Loucy (cell line): ENCODE results near the gene ETS1.

Experiments used
- H2AFZ ChIP-seq: fragments of 200-600 bp; sonication (generic); 2 replicates; pipeline ENCODE4 v1.6.0; 2016; ENCODE audit warnings: antibody characterized with exemption, mild to moderate bottlenecking, low read length, moderate library complexity
- H3F3A ChIP-seq: fragments of 200-600 bp; 2 replicates; pipeline ENCODE4 v1.6.0; 2016; ENCODE audit warnings: antibody characterized with exemption, low read depth, mild to moderate bottlenecking
- H3K27me3 ChIP-seq: fragments of 200-600 bp; sonication (generic); 2 replicates; pipeline ENCODE4 v1.6.1; 2014; ENCODE audit warnings: low read length, mild to moderate bottlenecking; ENCODE audit not compliant: insufficient read depth, poor library complexity, severe bottlenecking
- H3K36me3 ChIP-seq: fragments of 200-600 bp; sonication (generic); 2 replicates; pipeline ENCODE4 v1.6.1; 2016; ENCODE audit warnings: low read length; ENCODE audit not compliant: insufficient read depth
- H3K4me1 ChIP-seq: fragments of 200-600 bp; sonication (generic); 2 replicates; pipeline ENCODE4 v1.5.1; 2014; ENCODE audit warnings: low read length, mild to moderate bottlenecking; ENCODE audit not compliant: insufficient read depth, poor library complexity, severe bottlenecking
- H3K4me2 ChIP-seq: fragments of 200-600 bp; sonication (generic); 2 replicates; pipeline ENCODE4 v1.6.0; 2014; ENCODE audit warnings: antibody characterized with exemption, low read length, low read depth, mild to moderate bottlenecking; ENCODE audit not compliant: poor library complexity, severe bottlenecking
- H3K4me3 ChIP-seq: fragments of 200-600 bp; sonication (generic); 2 replicates; pipeline ENCODE4 v1.5.1; 2014; ENCODE audit warnings: low read length, mild to moderate bottlenecking, mixed read lengths; ENCODE audit not compliant: poor library complexity, severe bottlenecking
- H3K79me2 ChIP-seq: fragments of 200-600 bp; sonication (generic); 2 replicates; pipeline ENCODE4 v1.6.1; 2014; ENCODE audit warnings: low read length; ENCODE audit not compliant: insufficient read depth
- H3K9ac ChIP-seq: fragments of 200-600 bp; sonication (generic); 2 replicates; pipeline ENCODE4 v1.6.0; 2014; ENCODE audit warnings: mild to moderate bottlenecking, low read depth, low read length, moderate library complexity; ENCODE audit not compliant: poor library complexity, severe bottlenecking
- H3K9me2 ChIP-seq: fragments of 200-600 bp; sonication (generic); replicated peaks from 2 replicates; pipeline ENCODE4 v1.6.1; 2016; ENCODE audit warnings: low read depth, low read length, mixed read lengths
- H3K9me3 ChIP-seq: fragments of 200-600 bp; sonication (generic); 2 replicates; pipeline ENCODE4 v1.6.1; 2014; ENCODE audit warnings: mild to moderate bottlenecking, antibody characterized with exemption, low read length, low read depth; ENCODE audit not compliant: insufficient read depth
- H4K20me1 ChIP-seq: fragments of 200-600 bp; sonication (generic); 2 replicates; pipeline ENCODE4 v1.6.0; 2014; ENCODE audit warnings: antibody characterized with exemption, low read length, mild to moderate bottlenecking; ENCODE audit not compliant: insufficient read depth, poor library complexity, severe bottlenecking
- EZH2phosphoT487 ChIP-seq: fragments of 200-600 bp; IDR thresholded peaks from 2 replicates; pipeline ENCODE4 v1.6.1; 2018; ENCODE audit warnings: antibody characterized with exemption, mild to moderate bottlenecking, moderate library complexity, borderline replicate concordance
- TF ChIP-seq, protein P1 (sequence below): fragments of 200-600 bp; sonication (generic); conservative IDR thresholded peaks from 2 replicates; pipeline ENCODE4 v1.5.1; 2014; ENCODE audit warnings: mild to moderate bottlenecking, antibody characterized with exemption, low read length

The ETS1 gene

DNA sequence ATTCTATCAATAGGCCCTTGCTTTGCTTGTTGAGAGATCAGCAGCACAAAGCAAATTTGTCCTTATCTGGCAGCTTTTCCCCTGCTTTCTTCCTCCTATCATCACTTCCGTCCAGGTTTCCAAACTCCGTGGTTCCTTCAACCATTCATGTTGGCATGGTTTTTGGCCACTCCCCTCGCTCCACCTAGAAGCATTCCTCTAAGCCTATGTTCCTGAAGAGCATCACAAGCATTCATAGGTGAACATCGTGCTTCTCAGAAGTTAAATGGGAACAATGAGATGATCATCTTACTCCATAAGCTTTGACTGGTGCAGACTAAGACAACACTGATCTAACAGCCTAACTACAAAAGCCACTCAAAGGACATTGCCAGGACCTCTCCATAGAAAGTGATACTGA is 86.3 kb downstream of the ETS1 start:
- Histone ChIP-seq H3K4me2 (peak overlapping the region; percentile 96), H4K20me1 (peaks cover 100% of the 10 kb centered on the region), H3F3A (no peaks in the 10 kb centered on the region; the same call in 1 of the 2 replicates), H3K9me3 (no peaks in the 10 kb centered on the region), H3K36me3 (peaks cover 43% of the 10 kb centered on the region; the same call in 1 of the 2 replicates), H3K4me1 (peaks cover 93% of the 10 kb centered on the region), H2AFZ (no peak overlapping the region), H3K4me3 (no peak overlapping the region), H3K9me2 (no peaks in the 10 kb centered on the region), H3K9ac (no peak overlapping the region), H3K27me3 (no peaks in the 10 kb centered on the region), H3K79me2 (peaks cover 100% of the 10 kb centered on the region)
- no peak for TF ChIP-seq EZH2phosphoT487
- TF ChIP-seq, protein P1, sequence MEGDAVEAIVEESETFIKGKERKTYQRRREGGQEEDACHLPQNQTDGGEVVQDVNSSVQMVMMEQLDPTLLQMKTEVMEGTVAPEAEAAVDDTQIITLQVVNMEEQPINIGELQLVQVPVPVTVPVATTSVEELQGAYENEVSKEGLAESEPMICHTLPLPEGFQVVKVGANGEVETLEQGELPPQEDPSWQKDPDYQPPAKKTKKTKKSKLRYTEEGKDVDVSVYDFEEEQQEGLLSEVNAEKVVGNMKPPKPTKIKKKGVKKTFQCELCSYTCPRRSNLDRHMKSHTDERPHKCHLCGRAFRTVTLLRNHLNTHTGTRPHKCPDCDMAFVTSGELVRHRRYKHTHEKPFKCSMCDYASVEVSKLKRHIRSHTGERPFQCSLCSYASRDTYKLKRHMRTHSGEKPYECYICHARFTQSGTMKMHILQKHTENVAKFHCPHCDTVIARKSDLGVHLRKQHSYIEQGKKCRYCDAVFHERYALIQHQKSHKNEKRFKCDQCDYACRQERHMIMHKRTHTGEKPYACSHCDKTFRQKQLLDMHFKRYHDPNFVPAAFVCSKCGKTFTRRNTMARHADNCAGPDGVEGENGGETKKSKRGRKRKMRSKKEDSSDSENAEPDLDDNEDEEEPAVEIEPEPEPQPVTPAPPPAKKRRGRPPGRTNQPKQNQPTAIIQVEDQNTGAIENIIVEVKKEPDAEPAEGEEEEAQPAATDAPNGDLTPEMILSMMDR, result no peak

DNA sequence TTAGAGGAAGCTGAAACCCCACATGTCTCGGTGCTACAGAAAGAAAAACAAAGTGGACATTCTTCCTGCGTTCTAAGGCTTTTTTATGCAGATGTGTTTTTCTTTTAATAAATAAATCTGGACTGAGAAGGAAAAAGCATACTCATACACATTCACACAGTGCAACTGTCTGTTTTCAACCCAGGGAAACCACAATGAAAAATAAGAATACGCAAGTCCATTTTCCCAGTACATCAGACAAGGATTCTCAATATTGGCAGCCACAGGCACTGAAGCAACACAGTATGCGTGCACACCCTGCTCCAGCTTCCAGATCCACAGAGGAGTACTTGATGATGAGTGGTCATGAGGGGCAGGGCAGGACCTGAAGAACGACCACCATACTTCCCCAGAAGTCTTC is 86.9 kb downstream of the ETS1 start:
- H3K79me2 ChIP-seq, result peaks cover 100% of the 10 kb centered on the region
- no peaks in the 10 kb centered on the region for H3K9me2 ChIP-seq
- H3K27me3 ChIP-seq, result no peaks in the 10 kb centered on the region
- peaks cover 100% of the 10 kb centered on the region for H4K20me1 ChIP-seq
- TF ChIP-seq, protein P1, result no peak
- TF ChIP-seq EZH2phosphoT487, result no peak
- peak overlapping the region; percentile 96 for H3K4me2 ChIP-seq
- no peak overlapping the region for H3K4me3 ChIP-seq
- H3K36me3 ChIP-seq, result peaks cover 39% of the 10 kb centered on the region; the same call in 1 of the 2 replicates
- peaks cover 93% of the 10 kb centered on the region for H3K4me1 ChIP-seq
- H3K9ac ChIP-seq, result no peak overlapping the region
- no peaks in the 10 kb centered on the region for H3K9me3 ChIP-seq
- no peak overlapping the region for H2AFZ ChIP-seq
- H3F3A ChIP-seq, result no peaks in the 10 kb centered on the region; the same call in 1 of the 2 replicates

GRCh38 chr11:128499613-128500253 is 87.6 kb downstream of the ETS1 start:
- Histone ChIP-seq H3K79me2 (peaks cover 100% of the 10 kb centered on the region), H3K9ac (no peak overlapping the region), H3K9me2 (no peaks in the 10 kb centered on the region), H3K9me3 (no peaks in the 10 kb centered on the region), H3K4me2 (peak overlapping the region; percentile 30), H3K4me3 (no peak overlapping the region), H4K20me1 (peaks cover 100% of the 10 kb centered on the region), H2AFZ (no peak overlapping the region), H3K4me1 (peaks cover 95% of the 10 kb centered on the region), H3F3A (no peaks in the 10 kb centered on the region; the same call in 1 of the 2 replicates), H3K27me3 (no peaks in the 10 kb centered on the region), H3K36me3 (peaks cover 35% of the 10 kb centered on the region; the same call in 1 of the 2 replicates)
- no peak for TF ChIP-seq EZH2phosphoT487
- TF ChIP-seq, protein P1, result no peak
